H1 (cell line): ENCODE measurements around the gene NFIC.

Source experiments
- CBX8 ChIP-seq: fragments of 300-800, 300-1000 bp; sonication (generic); IDR thresholded peaks from 2 replicates; pipeline ENCODE4 v1.7.1; 2016; ENCODE audit warnings: low read depth, low read length, borderline replicate concordance
- CEBPB ChIP-seq: IDR thresholded peaks from 2 replicates; pipeline ENCODE4 v1.6.1; 2012; ENCODE audit warnings: low read depth, low read length
- CHD2 ChIP-seq: IDR thresholded peaks from 2 replicates; pipeline ENCODE4 v1.6.1; 2012; ENCODE audit warnings: low read length, improper control_type of control experiment
- CHD7 ChIP-seq: fragments of 300-600 bp; sonication (generic); IDR thresholded peaks from 2 replicates; pipeline ENCODE4 v1.7.1; 2012; ENCODE audit warnings: low read length, moderate library complexity, mild to moderate bottlenecking, inconsistent platforms; ENCODE audit not compliant: insufficient replicate concordance
- CTCF ChIP-seq, 3 experiments: IDR thresholded peaks; 1 replicate in 2 of 3; 2 replicates in 1 of 3; pipeline versions ENCODE4 v1.5.1 to v1.6.1; 2011; ENCODE audit warnings: low read length in 3 of 3, mild to moderate bottlenecking in 3 of 3, inconsistent platforms in 2 of 3, low read depth in 1 of 3, moderate library complexity in 1 of 3; ENCODE audit not compliant: insufficient read depth in 1 of 3; ENCODE audit errors: control extremely low read depth in 1 of 3
- EP300 ChIP-seq, 2 experiments: IDR thresholded peaks; 1 replicate in 1 of 2; 2 replicates in 1 of 2; pipeline ENCODE4 v1.6.1; 2011 to 2012; ENCODE audit warnings: low read depth in 2 of 2, low read length in 2 of 2, mild to moderate bottlenecking in 2 of 2, borderline replicate concordance in 1 of 2, inconsistent platforms in 1 of 2, moderate library complexity in 1 of 2
- RFX5 ChIP-seq: IDR thresholded peaks from 2 replicates; pipeline ENCODE4 v1.6.1; 2011; ENCODE audit warnings: low read depth, low read length, improper control_type of control experiment, borderline replicate concordance
- SIRT6 ChIP-seq: IDR thresholded peaks from one replicate; pipeline ENCODE4 v1.7.1; 2012; ENCODE audit warnings: low read length, inconsistent platforms
- SRF ChIP-seq: IDR thresholded peaks from 2 replicates; pipeline ENCODE4 v1.6.1; 2011; ENCODE audit warnings: mild to moderate bottlenecking, low read depth, low read length, moderate library complexity
- TAF1 ChIP-seq: IDR thresholded peaks from 2 replicates; pipeline ENCODE4 v1.6.1; 2011; ENCODE audit warnings: mild to moderate bottlenecking, low read depth, low read length
- YY1 ChIP-seq: IDR thresholded peaks from 2 replicates; pipeline ENCODE4 v1.6.1; 2011; ENCODE audit warnings: low read depth, mild to moderate bottlenecking, low read length

GRCh38 chr19:3359015-3359918 lies 7.1 kb upstream of the NFIC start:
- TF ChIP-seq CBX8 = no peak
- no peak for TF ChIP-seq RFX5
- TF ChIP-seq YY1 = no peak
- TF ChIP-seq TAF1 = no peak
- TF ChIP-seq CTCF (IDR thresholded peaks at IDR 0.05; ENCODE audit: control extremely low read depth in 1 of 3, insufficient read depth in 1 of 3, low read depth in 1 of 3, low read length in 3 of 3) = no peak
- no peak for TF ChIP-seq SIRT6
- TF ChIP-seq SRF = no peak
- TF ChIP-seq EP300 (IDR thresholded peaks at IDR 0.05; ENCODE audit: borderline replicate concordance in 1 of 2, low read depth in 2 of 2, low read length in 2 of 2) = no peak
- no peak for TF ChIP-seq CEBPB
- no peak for TF ChIP-seq CHD7
- TF ChIP-seq CHD2 = no peak
